HPDE6-E6E7 (cell line): Measurements from ENCODE around the gene CLEC16A.

ENCODE experiments used
- DNase-seq: peaks from one replicate; pipeline ENCODE4 v3.0.0; 2011; ENCODE audit warnings: missing footprints; ENCODE audit errors: extremely low spot score

The CLEC16A gene

DNA sequence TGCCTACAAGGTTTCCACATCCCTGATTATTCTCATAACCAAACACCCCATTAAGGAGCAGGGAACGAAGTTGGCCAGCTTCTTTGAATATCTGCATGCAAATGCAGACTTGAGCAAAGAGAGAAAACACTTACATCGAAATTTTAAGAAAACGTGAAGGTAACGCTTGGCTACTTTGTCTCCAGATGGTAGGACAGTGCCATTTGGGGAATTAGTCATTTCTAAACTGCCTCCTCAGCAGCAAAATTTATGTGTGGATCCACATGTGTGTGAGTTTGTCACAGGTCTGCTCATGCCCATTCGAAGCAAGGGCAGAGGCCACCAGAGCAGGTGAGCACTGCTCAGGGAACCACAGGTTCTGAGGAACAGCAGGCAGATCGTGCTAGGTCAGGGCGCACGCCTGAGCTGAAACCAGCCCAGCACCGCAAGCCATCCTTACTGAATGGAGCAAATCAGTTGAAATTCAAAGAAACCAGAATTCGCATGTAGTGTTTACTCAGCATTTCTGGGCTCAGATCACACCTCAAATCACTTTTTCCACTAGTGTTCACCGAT is 231.5 kb downstream of the CLEC16A start:
- no peak for DNase-seq

DNA sequence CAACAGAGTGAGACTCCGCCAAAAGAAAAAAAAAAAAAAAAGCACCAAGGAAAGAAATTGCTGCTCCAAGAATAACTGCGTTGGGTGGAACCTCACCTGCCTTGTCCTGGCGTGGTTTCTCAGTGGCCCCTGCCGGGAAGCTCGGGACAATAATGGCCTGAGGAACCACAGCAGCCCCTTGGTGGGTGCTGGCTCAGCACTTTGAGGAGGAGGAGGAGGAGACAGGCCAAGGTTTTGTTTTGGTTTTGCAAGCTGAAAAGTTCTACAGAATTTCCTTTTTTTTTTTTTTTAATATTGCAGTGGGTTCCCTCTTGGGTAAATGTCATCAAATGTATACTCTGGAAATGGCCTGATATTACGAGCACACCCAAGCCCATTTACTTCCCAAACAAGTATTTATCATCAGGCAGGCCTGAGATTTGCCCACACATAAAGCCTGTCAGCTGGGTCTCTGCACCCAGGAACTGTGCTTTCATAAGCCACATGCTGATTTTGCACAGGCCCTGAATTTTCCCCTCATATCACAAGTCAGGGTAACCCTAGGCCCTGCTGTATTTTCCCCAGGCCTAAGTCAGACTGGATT is 233.3 kb downstream of the CLEC16A start:
- no peak for DNase-seq

DNA sequence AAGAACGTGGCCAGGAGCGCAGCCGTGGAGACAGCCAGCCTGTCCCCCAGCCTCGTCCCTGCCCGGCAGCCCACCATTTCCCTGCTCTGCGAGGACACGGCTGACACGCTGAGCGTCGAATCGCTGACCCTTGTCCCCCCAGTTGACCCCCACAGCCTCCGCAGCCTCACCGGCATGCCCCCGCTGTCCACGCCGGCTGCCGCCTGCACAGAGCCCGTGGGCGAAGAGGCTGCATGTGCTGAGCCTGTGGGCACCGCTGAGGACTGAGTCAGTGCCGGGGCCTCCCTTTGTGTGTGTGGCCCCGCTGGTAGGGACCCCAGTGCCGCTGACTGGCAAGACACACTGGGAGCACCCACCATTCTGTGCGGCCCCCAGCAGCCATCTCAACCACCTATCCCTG is 234.1 kb downstream of the CLEC16A start:
- DNase-seq: no peak

DNA sequence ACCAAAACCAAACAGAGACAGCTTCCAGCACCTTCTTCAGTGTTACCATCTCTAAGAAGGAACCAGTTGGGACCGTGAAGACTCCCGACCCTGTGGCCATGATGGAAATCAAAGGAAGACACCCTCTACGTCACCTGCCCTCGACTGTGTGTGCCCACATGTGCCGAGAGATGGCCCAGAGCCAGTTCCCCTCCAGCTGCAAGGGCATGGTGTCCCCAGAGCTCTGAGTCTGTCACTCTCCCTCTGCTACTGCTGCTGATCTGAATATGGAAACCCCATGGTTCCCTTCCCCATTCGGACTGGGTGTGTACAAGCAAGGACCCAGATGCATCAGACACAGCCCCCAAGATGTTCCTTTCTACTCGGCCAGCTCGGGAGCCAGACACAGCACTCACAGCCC is 235.2 kb downstream of the CLEC16A start:
- no peak for DNase-seq

DNA sequence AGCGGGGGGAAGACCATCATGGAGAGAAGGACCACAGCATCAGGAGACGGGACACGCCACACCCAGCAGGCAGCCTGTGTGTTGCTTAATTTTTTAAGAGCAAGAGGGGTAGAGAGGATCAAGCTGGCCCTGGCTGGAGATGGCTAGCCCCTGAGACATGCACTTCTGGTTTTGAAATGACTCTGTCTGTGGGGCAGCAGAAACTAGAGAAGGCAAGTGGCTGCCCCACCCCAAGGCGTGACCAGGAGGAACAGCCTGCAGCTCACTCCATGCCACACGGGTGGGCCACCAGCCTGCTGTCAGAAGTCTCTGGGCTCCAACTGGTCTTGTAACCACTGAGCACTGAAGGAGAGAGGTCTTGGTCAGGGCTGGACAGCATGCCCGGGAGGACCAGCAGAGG is 236.1 kb downstream of the CLEC16A start:
- DNase-seq: no peak

DNA sequence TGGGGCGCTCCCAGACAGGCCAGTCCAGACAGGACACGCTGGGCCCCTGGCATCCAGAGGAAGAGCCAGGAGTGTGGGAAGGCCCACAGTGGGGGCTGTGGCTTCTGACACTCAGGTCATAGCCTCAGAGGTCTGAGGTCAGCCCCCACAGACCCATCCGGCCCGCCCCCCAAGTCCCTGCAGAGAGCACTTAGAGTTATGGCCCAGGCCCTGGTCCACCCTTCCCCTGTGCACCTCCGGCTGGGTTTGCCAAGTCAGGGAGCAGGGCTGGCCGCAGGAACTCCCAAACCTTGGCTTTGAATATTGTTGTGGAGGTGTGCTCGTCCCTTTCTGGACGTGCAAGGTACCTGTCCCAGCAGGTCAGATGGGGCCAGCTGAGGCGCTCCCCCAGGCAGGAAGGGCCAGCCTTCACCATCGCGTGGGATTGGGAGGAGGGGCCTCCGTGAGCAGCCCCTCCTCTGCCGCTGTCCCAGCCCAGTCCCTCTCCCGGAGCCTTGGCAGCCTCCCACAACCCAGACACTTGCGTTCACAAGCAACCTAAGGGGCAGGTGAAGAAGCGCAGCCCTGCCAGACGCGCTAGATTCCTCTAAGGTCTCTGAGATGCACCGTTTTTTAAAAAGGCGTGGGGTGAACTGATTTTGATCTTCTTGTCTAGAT is 237.0 kb downstream of the CLEC16A start:
- peak; percentile 44 for DNase-seq

DNA sequence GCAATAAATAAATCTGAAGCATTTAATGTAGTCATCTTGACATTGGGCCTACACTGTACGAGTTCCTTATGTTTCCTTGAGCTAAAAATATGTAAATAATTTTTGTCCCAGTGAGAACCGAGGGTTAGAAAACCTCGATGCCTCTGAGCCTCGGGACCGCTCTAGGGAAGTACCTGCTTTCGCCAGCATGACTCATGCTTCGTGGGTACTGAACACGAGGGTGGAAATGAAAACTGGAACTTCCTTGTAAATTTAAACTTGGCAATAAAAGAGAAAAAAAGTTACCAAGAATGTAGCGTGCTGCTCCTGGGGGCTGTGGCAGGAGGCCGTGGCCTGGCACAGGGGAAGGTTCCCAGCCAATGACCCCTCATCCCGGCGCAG is 237.5 kb downstream of the CLEC16A start:
- no peak for DNase-seq

DNA sequence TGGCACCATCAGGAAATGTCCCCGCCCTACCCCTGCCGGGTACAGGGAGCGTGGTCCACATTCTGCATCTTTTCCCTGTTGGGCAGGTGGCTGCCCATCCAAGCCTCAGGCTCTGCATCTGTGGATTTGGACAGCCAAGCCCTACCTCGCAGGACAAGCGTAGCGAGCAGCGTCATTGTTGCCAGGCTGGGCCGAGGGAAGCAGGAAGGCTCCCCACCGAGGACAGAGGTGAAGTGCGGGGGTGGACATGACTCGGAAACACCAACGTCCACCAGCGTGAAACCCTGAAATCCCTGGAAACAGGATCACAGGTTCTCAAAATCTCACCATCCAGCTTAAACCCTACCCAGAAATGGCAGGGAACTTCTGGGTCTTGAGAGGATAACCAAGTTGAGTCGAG is 238.0 kb downstream of the CLEC16A start:
- DNase-seq: no peak

DNA sequence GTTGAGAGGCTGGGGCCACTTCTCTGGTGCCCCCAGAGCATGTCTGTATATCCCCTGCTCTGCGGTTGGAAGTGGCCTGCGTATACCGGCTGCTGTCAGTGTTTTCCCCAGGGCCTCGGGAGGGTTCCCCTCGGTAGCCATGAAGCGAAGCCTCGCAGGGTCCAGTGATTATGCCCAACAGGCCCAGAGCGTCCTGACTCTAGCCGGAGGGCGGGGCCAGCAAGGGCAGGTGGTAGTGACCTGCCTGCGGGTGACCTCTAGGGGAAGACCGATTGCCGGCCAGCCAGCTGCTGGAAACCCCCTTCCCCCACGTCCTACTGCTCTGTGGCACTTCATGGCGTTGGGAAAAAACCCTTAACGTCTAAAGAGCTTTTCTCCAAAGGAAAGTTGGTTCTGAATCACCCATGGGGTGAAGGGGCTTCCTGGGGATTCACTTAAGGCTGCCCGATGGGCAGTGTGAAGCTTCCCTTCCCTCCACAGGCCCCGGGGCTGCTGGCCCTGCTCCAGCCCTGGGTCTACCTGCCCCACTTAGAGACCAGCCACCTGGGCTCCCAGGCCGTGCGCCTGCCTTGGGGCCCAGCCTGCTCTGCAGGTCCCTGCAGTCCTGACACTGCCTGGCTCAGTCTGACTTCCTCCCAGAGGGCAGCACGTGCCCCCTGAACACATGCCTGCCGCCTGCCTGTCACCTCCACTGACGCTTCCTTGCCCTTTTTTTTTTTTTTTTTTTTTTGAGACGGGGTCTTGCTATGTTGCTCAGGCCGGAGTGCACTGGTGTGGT is 238.9 kb downstream of the CLEC16A start:
- DNase-seq: no peak

DNA sequence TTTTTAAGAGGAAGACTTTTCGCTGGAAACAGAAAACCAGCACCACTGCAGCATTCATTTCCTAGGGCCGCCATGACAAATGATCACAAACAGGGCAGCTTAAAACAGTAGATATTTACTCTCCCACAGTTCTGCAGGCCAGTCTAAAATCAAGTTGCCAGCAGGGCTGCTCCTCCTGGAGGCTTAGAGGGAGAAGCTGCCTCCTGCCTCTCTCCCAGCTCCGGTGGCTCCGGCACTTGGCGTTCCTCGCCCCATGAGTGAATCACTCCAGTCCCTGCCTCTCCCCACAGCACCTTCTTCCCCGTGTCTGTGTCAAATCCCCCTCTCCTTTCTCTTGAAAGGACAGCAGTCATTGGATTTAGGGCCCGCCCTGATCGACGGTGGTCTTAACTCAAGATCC is 239.6 kb downstream of the CLEC16A start:
- DNase-seq: no peak

DNA sequence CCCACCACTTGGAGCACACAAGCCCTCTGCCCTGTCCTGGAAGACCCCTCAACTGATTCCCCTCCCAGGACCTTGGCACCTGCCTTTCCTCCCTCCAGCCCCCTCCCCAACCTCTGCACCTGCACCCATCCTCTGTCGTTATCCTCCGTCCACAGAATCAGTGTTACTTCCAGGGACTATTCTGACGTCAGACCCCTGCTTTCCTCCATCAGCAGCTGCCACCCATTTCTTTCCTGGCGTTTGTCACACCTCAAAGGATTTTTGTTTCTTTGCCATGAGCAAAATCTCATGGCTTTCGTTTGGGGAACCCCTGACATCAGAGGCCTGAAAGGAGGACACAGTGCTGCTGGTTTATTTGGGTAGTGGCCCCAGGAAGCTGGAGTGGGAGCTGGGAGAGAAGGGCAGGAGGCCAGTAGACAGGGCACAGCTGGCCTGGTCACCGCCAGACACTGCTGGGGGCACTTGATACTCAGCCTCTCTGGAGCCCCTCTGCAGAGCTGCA is 243.2 kb downstream of the CLEC16A start:
- DNase-seq: no peak

DNA sequence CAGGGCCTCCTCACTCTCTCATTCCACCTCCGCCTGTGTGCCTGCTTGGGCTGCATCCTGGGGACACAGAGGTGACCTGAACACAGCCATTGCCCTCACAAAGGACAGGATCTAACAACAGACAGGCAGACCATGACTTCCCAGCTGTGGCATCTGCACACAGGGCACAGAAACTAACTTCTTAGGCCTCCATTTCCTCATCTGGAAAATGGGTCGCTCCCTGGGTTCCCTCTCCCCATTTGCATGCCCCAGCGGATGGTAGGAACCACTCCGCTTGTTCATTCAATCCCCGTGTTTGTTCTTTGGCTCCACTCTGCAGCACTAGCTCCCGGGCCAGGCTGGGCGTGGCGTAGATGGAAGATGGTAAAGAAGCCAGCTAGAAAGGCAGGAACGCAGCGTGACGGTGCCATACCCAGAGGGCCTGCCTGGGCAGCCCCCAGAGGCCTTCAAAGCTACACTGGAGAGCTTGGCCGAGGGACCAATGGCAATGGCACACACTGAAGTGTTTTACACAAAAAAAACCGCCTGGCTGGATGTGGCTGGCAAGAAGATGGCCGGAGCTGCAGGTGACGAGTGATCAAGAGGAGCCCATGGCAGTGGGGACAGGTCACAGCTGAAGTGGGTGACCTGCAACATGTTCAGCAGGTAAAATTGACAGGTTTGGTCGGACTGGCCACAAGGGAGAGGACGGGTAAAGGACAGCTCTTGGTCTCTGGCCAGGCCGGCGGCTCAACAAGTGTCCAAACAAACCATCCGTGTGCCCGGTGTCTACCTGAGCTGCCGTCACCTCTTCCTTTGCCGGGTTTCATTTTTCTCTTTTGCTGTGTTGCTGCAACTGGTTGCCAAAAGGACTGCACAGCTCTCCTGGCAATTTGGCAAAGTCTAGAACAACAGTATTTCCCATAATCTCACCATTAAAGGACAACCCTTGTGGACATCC is 244.7 kb downstream of the CLEC16A start:
- DNase-seq: no peak

DNA sequence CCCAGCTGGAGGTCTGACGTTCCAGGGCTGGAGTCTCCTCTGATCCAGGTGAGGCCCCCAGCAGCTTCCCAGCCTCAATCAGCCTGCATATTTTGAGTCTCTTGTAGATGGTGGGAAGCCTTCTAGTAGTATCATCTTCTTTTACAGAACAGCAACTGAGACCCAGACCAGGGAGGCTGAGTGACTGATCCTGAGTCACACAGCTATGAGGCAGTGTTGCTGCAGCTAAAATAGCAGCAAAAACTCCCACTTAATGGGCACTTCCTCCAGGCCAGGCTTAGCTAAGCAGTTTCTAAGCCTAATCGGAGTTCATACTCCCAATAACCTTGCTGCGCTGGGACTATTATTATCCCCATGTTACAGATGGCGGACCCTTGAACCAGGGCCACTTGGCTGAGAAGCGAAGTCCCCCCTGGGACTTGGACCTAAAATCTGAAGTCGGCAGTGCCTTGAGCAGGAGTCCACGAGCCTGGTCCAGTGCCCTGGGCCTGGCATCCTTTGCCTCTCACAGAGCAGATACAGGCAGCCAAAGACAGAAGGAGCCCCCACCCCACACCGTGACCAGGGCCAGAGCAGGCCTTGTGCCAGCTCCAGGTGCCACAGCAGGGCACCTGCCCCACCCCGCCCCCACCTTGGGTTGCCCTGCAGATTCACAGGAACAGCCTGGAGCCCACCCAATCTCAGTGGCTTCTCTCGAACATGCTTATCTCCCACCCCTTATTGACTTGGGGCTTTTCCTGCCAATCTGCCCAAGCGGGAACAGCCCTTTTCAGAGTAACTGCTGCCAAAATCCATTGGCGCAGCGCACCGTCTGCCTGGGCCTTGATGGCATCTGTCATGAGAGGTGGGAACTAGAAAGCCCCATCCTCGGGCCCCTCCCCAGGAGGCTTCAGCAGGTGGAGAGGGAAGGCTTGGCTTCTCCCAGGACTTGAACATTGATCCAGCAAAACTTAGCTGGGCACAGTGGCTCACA is 246.5 kb downstream of the CLEC16A start:
- DNase-seq: no peak

DNA sequence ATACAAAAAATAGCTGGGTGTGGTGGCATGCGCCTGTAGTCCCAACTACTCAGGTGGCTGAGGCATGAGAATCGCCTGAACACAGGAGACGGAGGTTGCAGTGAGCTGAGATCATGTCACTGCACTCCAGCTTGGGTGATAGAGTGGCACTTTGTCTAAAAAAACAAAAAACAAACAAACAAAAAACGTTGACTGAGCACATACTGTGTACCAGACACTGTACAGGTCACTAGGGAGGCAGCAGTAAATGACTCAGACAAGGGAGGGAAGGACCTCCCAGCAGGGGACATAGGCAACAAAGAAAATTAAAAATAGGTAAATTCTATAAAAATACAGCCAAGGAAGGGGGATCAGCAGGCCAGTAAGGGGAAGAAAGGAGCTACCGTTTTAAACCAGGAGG is 247.3 kb downstream of the CLEC16A start:
- DNase-seq: no peak

DNA sequence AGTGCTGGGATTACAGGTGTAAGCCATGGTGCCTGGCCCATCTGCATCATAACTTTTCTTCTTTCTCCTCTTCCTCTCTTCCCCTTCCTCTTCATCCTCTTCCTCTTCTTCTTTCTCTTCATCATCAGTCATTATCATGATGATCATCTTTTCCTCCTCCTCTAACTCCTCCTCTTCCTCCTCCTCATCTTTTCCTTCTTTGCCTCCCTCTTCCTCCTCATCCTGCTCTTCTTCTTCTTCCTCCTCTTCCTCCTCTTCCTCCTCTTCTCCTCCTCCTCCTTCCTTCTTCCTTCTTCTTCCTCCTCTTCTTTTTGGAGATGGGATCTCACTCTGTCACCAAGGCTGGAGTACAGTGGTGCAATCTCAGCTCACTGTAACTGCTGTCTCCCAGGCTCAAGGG is 249.1 kb downstream of the CLEC16A start:
- DNase-seq: no peak

DNA sequence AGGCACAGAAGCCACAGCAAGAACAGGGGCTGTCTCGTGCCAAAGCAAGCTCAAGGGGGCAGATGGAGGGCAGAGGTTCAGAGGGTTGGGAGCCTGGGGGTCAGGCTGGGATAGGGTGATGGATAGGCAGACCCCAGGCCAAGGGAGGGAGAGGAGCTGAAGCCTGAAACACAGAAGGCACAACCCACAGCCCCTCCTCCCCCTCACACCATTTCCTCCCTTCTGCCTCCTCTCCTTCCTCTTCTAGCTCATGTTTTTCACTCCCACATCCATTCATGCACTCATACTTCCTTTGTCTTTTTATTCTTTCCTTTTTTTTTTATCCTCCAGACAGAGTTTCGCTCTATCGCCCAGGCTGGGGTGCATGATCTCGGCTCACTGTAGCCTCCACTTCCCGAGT is 250.5 kb downstream of the CLEC16A start:
- DNase-seq: no peak

DNA sequence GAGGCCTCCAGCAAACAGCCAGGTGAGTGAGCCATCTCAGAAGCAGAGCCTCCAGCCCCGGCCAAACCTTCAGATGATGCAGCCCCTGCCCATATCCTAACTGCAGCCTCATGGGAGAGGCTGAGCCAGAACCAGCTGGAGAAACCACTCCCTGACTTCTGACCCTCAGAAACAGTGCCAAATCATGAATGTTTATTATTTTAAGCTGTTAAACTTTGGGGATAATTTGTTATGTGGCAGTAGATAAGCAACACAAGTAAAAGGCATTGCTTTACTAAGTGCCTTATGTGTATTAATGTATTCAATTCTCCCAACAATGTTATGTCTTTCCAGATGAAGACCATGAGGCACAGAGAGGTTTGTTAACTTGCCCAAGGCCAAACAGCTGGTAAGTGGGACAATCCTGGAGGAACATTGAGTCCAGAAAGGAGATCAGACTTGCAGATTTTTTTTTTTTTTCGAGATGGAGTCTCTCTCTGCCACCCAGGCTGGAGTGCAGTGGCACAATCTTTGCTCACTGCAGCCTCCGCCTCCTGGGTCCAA is 252.0 kb downstream of the CLEC16A start:
- DNase-seq: no peak

DNA sequence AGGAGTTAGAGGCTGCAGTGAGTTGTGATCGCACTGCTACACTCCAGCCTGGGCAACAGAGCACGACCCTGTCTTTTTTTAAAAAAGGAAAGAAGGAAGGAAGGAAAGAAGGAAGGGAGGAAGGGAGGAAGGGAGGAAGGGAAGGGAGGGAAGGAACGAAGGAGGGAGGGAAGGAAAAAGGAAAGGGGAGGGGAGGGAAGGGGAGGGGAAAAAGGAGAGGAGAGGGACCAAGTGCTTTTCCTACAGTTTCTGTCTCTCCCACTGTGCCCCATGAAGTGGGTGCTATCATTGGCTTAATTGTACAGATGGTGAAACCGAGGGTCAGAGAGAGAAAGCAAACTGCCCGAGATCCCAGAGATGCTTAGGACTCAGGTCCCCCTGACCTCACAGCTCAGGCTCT is 254.0 kb downstream of the CLEC16A start:
- DNase-seq: no peak

DNA sequence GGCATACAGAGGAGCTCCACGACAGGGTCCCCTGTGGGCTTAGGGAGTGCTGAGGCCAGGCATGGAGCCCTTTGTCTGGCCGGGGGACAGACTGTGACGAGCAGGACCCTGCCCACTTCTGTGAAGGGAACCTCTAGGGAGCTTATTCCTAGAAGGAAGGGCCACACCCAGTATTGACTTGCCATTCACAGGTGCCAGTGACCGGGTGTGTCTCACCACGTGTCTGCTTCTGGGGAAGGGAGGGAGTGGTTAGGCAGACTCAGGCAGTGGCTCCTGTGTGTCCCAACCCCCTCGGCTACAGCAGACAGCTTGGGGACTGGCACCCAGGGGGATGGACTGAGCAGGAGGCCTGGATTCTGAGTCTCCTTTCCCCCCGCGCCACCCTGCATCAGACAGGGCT is 254.5 kb downstream of the CLEC16A start:
- DNase-seq: peak; percentile 66

DNA sequence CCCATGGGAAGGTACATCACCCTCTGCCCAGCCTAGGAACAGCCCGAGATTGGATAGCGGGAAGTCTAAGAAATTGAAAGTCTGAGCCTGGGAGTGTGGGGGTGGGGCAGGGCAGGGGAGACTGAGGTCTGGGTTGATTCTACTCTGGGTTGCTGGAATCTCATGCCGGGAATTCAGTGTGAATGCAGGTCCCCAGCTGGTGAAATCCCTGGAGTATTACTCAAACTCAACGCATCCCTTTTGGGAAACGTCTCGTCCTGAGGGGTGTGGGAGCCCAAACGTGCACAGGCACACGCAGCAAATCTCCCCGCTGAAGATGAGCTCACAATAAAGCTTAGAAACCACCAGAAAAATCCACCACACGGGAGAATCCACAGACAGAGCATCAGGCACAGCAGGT is 256.2 kb downstream of the CLEC16A start:
- DNase-seq: no peak
